H1 (cell line): ENCODE measurements around the gene RBM19. TPM values are rescaled to one million over a fixed set of nuclear protein-coding genes. Genes with fewer than 3 reads are reported as not detected.

Source experiments
- CTCF ChIA-PET: fragments of 300-600 bp; sonication (Branson Sonifier 250); formaldehyde crosslinking; loops from one replicate; lab custom pipeline; 2021; ENCODE audit not compliant: partially characterized antibody; lab: Charles Lee
- POLR2A ChIA-PET: fragments of 300-600 bp; sonication (Branson Sonifier 250); formaldehyde crosslinking; loops from one replicate; lab custom pipeline; 2021; ENCODE audit warnings: inconsistent platforms; ENCODE audit not compliant: partially characterized antibody; lab: Charles Lee
- DNase-seq, 2 experiments: peaks; one replicate each; pipeline versions ENCODE4 v3.0.0 to v3.0.0-alpha.2; 2010 to 2022; ENCODE audit warnings: low spot score in 2 of 2, low read depth in 1 of 2, mixed read lengths in 1 of 2
- FAIRE-seq: peaks from 2 replicates; lab custom pipeline; 2011; peaks lifted over from hg19 to GRCh38; lab: Jason Lieb, UNC
- H2AFZ ChIP-seq: 2 replicates; pipeline ENCODE4 v1.8.1; 2012; ENCODE audit warnings: low read length, inconsistent platforms
- H2AK5ac ChIP-seq: 2 replicates; pipeline ENCODE4 v1.6.1; 2013; ENCODE audit warnings: low read depth, low read length
- H2BK120ac ChIP-seq: replicated peaks from 2 replicates; pipeline ENCODE3; 2013; ENCODE audit warnings: low read depth, low read length, inconsistent platforms
- H2BK12ac ChIP-seq: 2 replicates; pipeline ENCODE4 v1.6.1; 2013; ENCODE audit warnings: low read depth, low read length
- H2BK15ac ChIP-seq: 2 replicates; pipeline ENCODE4 v1.6.1; 2013; ENCODE audit warnings: low read length
- H2BK20ac ChIP-seq: 2 replicates; pipeline ENCODE4 v1.6.1; 2013; ENCODE audit warnings: low read length
- H2BK5ac ChIP-seq: 2 replicates; pipeline ENCODE4 v1.6.1; 2013; ENCODE audit warnings: low read depth, low read length
- H3K14ac ChIP-seq: 2 replicates; pipeline ENCODE4 v1.6.1; 2013; ENCODE audit warnings: inconsistent platforms; ENCODE audit not compliant: insufficient read length
- H3K18ac ChIP-seq: 2 replicates; pipeline ENCODE4 v1.6.1; 2013; ENCODE audit warnings: low read length; ENCODE audit errors: extremely low read depth
- H3K23ac ChIP-seq: 2 replicates; pipeline ENCODE4 v1.6.1; 2013; ENCODE audit warnings: inconsistent platforms; ENCODE audit not compliant: insufficient read length
- H3K23me2 ChIP-seq: 2 replicates; pipeline ENCODE4 v1.6.1; 2013; ENCODE audit warnings: low read depth, low read length
- H3K27ac ChIP-seq: 2 replicates; pipeline ENCODE4 v1.6.1; 2011; ENCODE audit warnings: low read depth, low read length, inconsistent platforms
- H3K27me3 ChIP-seq, 4 experiments: replicated peaks in 1 of 4; 1 replicate in 1 of 4; 2 replicates in 3 of 4; pipeline versions ENCODE4 v1.6.1 to v1.8.1; 2011 to 2013; ENCODE audit warnings: low read length in 3 of 4, mild to moderate bottlenecking in 3 of 4, inconsistent platforms in 2 of 4, mixed read lengths in 2 of 4, moderate library complexity in 1 of 4; ENCODE audit not compliant: control insufficient read depth in 3 of 4, insufficient read depth in 3 of 4; ENCODE audit errors: extremely low read depth in 1 of 4
- H3K36me3 ChIP-seq, 4 experiments: 2 replicates each; pipeline versions ENCODE4 v1.6.1 to v1.8.1; 2011 to 2013; ENCODE audit warnings: mild to moderate bottlenecking in 4 of 4, low read length in 3 of 4, moderate library complexity in 2 of 4, control low read depth in 1 of 4, inconsistent platforms in 1 of 4; ENCODE audit not compliant: insufficient read depth in 4 of 4, control insufficient read depth in 2 of 4
- H3K4ac ChIP-seq: replicated peaks from 2 replicates; pipeline ENCODE3; 2013; ENCODE audit warnings: low read length, low read depth, mixed read lengths, inconsistent platforms; ENCODE audit not compliant: insufficient read length
- H3K4me1 ChIP-seq, 4 experiments: replicated peaks in 1 of 4; 1 replicate in 1 of 4; 2 replicates in 3 of 4; pipeline versions ENCODE4 v1.6.1 to v1.8.1; 2011 to 2013; ENCODE audit warnings: low read length in 3 of 4, inconsistent platforms in 2 of 4, mixed read lengths in 1 of 4; ENCODE audit not compliant: insufficient read depth in 4 of 4, control insufficient read depth in 3 of 4
- H3K4me2 ChIP-seq, 2 experiments: 2 replicates each; pipeline versions ENCODE4 v1.6.1 to v1.8.1; 2011 to 2013; ENCODE audit warnings: low read depth in 2 of 2, low read length in 2 of 2, control low read depth in 1 of 2, inconsistent platforms in 1 of 2, mild to moderate bottlenecking in 1 of 2; ENCODE audit not compliant: insufficient read depth in 1 of 2
- H3K4me3 ChIP-seq, 4 experiments: fragments of 200-600, 300-600 bp in 1 of 4; sonication (generic), shearing (Covaris generic), sonication (Bioruptor Twin) in 1 of 4; 2 replicates each; pipeline versions ENCODE4 v1.5.1 to v1.8.1; 2011 to 2016; ENCODE audit warnings: low read length in 4 of 4, low read depth in 3 of 4, control low read depth in 2 of 4, inconsistent platforms in 2 of 4, mild to moderate bottlenecking in 2 of 4, mixed read lengths in 1 of 4, moderate library complexity in 1 of 4; ENCODE audit not compliant: insufficient read depth in 2 of 4; ENCODE audit errors: extremely low read depth in 1 of 4
- H3K56ac ChIP-seq: replicated peaks from 2 replicates; pipeline ENCODE3; 2013; ENCODE audit warnings: low read depth, mild to moderate bottlenecking, mixed read lengths, low read length, inconsistent platforms; ENCODE audit not compliant: insufficient read length
- H3K79me1 ChIP-seq: 2 replicates; pipeline ENCODE4 v1.6.1; 2013; ENCODE audit warnings: low read depth, low read length, control low read depth
- H3K79me2 ChIP-seq, 2 experiments: 2 replicates each; pipeline versions ENCODE4 v1.6.1 to v1.8.1; 2012 to 2013; ENCODE audit warnings: low read length in 2 of 2, mild to moderate bottlenecking in 2 of 2, inconsistent platforms in 1 of 2; ENCODE audit not compliant: insufficient read depth in 2 of 2, control insufficient read depth in 1 of 2
- H3K9ac ChIP-seq, 4 experiments: replicated peaks in 1 of 4; 1 replicate in 1 of 4; 2 replicates in 3 of 4; pipeline versions ENCODE4 v1.6.1 to v1.8.1; 2011 to 2013; ENCODE audit warnings: low read depth in 3 of 4, low read length in 3 of 4, control low read depth in 2 of 4, mild to moderate bottlenecking in 2 of 4, moderate library complexity in 2 of 4, inconsistent platforms in 1 of 4; ENCODE audit errors: extremely low read depth in 1 of 4
- H3K9me3 ChIP-seq, 2 experiments: 2 replicates each; pipeline versions ENCODE4 v1.6.1 to v1.8.1; 2012 to 2013; ENCODE audit warnings: mild to moderate bottlenecking in 2 of 2, moderate library complexity in 2 of 2, control low read depth in 1 of 2, inconsistent platforms in 1 of 2, low read depth in 1 of 2, low read length in 1 of 2, mixed read lengths in 1 of 2; ENCODE audit not compliant: insufficient read depth in 2 of 2
- H4K20me1 ChIP-seq, 2 experiments: replicated peaks in 1 of 2; 2 replicates each; pipeline versions ENCODE3 to v1.8.1; 2011 to 2013; ENCODE audit warnings: inconsistent platforms in 2 of 2, low read length in 2 of 2, mild to moderate bottlenecking in 1 of 2; ENCODE audit not compliant: insufficient read depth in 2 of 2, control insufficient read depth in 1 of 2
- H4K5ac ChIP-seq: 2 replicates; pipeline ENCODE4 v1.6.1; 2013; ENCODE audit warnings: low read length, low read depth, mixed read lengths, inconsistent platforms; ENCODE audit not compliant: insufficient read length
- H4K8ac ChIP-seq: 2 replicates; pipeline ENCODE4 v1.8.0; 2013; ENCODE audit warnings: mild to moderate bottlenecking, moderate library complexity, low read length, inconsistent platforms; ENCODE audit not compliant: insufficient read depth; ENCODE audit errors: extremely low read depth
- H4K91ac ChIP-seq: replicated peaks from 2 replicates; pipeline ENCODE3; 2013; ENCODE audit warnings: low read length, mixed read lengths, inconsistent platforms; ENCODE audit not compliant: insufficient read length
- ATF2 ChIP-seq: IDR thresholded peaks from 2 replicates; pipeline ENCODE4 v1.6.1; 2012; ENCODE audit warnings: low read length, inconsistent platforms
- CBX8 ChIP-seq: fragments of 300-800, 300-1000 bp; sonication (generic); IDR thresholded peaks from 2 replicates; pipeline ENCODE4 v1.7.1; 2016; ENCODE audit warnings: low read depth, low read length, borderline replicate concordance
- CREB1 ChIP-seq: IDR thresholded peaks from 2 replicates; pipeline ENCODE4 v1.6.1; 2012; ENCODE audit warnings: inconsistent platforms
- EGR1 ChIP-seq: IDR thresholded peaks from 2 replicates; pipeline ENCODE4 v1.6.1; 2011; ENCODE audit warnings: low read depth, low read length, borderline replicate concordance
- FOSL1 ChIP-seq: IDR thresholded peaks from 2 replicates; pipeline ENCODE4 v1.6.1; 2011; ENCODE audit warnings: mild to moderate bottlenecking, low read depth, low read length, moderate library complexity; ENCODE audit not compliant: insufficient read depth
- JUN ChIP-seq: IDR thresholded peaks from 2 replicates; pipeline ENCODE4 v1.6.1; 2011; ENCODE audit warnings: low read depth, mild to moderate bottlenecking, improper control_type of control experiment, low read length
- JUND ChIP-seq: IDR thresholded peaks from 2 replicates; pipeline ENCODE4 v1.6.1; 2011; ENCODE audit warnings: mild to moderate bottlenecking, improper control_type of control experiment, low read length
- PHF8 ChIP-seq: fragments of 200-600 bp; sonication (generic); conservative IDR thresholded peaks from 2 replicates; pipeline ENCODE4 v1.7.1; 2012; ENCODE audit warnings: low read depth, mild to moderate bottlenecking, inconsistent platforms, low read length, moderate library complexity
- SP1 ChIP-seq: IDR thresholded peaks from 2 replicates; pipeline ENCODE4 v1.6.1; 2011; ENCODE audit warnings: low read depth, low read length
- SP2 ChIP-seq: IDR thresholded peaks from 2 replicates; pipeline ENCODE4 v1.6.1; 2012; ENCODE audit warnings: mild to moderate bottlenecking, low read length, inconsistent platforms
- SP4 ChIP-seq: IDR thresholded peaks from 2 replicates; pipeline ENCODE4 v1.6.1; 2012; ENCODE audit warnings: low read length, inconsistent platforms
- TCF12 ChIP-seq: IDR thresholded peaks from 2 replicates; pipeline ENCODE4 v1.6.1; 2011; ENCODE audit warnings: low read depth, mild to moderate bottlenecking, low read length
- WGBS, 2 experiments: shearing (Covaris generic) in 1 of 2; methylation state at CpG; one replicate each; pipeline versions ENCODE4 v1.1.6 to v1.1.7; 2013 to 2015; ENCODE audit warnings: low lambda C conversion rate in 2 of 2, mixed read lengths in 2 of 2, inconsistent platforms in 1 of 2, low coverage in 1 of 2, missing lambda C conversion rate in 1 of 2; ENCODE audit not compliant: insufficient replicate concordance in 2 of 2, insufficient coverage in 1 of 2, insufficient read length in 1 of 2; ENCODE audit errors: extremely low coverage in 1 of 2, missing lambda C conversion rate in 1 of 2; 5-methylcytosine and 5-hydroxymethylcytosine counted together
- polyA plus RNA-seq, 7 experiments: library from polyadenylated mRNA; depleted of rRNA in 3 of 7; stranded (reverse) in 5 of 7; unstranded in 2 of 7; fragments of >200 nt in 5 of 7; fragments of 200-250 nt in 2 of 7; gene quantifications; 1 replicate in 5 of 7; 2 replicates in 1 of 7; 4 replicates in 1 of 7; pipeline versions ENCODE4 v1.2.1 to v1.2.3, GENCODE V29; 2011 to 2013; ENCODE audit warnings: missing spikeins in 2 of 7, mixed read lengths in 2 of 7
- total RNA-seq: library from RNA; stranded (reverse); fragmentation: NEBNext Ultra II Directional; extraction: Animal tissue kit (Norgen Biotek cat#: 25700); gene quantifications from 2 replicates; pipeline ENCODE4 v1.2.1, GENCODE V29; 2021
- TF ChIP-seq, protein P1 (sequence below): IDR thresholded peaks from 2 replicates; pipeline ENCODE4 v1.6.1; 2011; ENCODE audit warnings: low read depth, mild to moderate bottlenecking, low read length; ENCODE audit not compliant: insufficient read depth

The RBM19 gene
- total and polyA plus RNA-seq, 2 of the 8 experiments (the other 6 are each of a cell fraction or from before 2014, with no cell fraction given) = 23.4 to 61.9 TPM

- no peak overlapping the region for H4K5ac ChIP-seq
- CTCF ChIA-PET = interaction anchor here (0.7 to 4.9 kb wide), 35 partner anchors 9 to 361 kb away, joined by 3 to 31 read pairs (median 4); no protein-coding TSS in a partner anchor
- no peak for DNase-seq
- no peak overlapping the region for H4K91ac ChIP-seq
- FAIRE-seq = no peak
- H3K79me1 ChIP-seq = no peaks in the 10 kb centered on the region
- H2BK5ac ChIP-seq = no peak overlapping the region
- H2AK5ac ChIP-seq = no peak overlapping the region
- H4K8ac ChIP-seq = no peak overlapping the region
- no peak overlapping the region for H2BK15ac ChIP-seq
- H3K4me2 ChIP-seq = no peak overlapping the region
- H3K4ac ChIP-seq = no peak overlapping the region
- H3K9ac ChIP-seq = no peak overlapping the region
- no peaks in the 10 kb centered on the region for H4K20me1 ChIP-seq
- H3K23ac ChIP-seq = no peak overlapping the region
- no peak overlapping the region for H3K56ac ChIP-seq
- H3K36me3 ChIP-seq = 0 out of 8 replicates have a peak, but pooled peaks cover 0 to 2% (median 0%) of the 10 kb centered on the region in 4 experiments
- H3K4me1 ChIP-seq = peaks cover 0 to 5% (median 4%) of the 10 kb centered on the region in 4 experiments; a peak in 5 of 7 replicates
- 84% methylated on average over 10 of the region's 10 CpGs; no CpG with 5 or more reads in 1 of the 2 experiments for WGBS, 2 experiments
- H3K79me2 ChIP-seq = no peaks in the 10 kb centered on the region
- no peak overlapping the region for H2BK12ac ChIP-seq
- no peak overlapping the region for H3K4me3 ChIP-seq
- no peak overlapping the region for H2AFZ ChIP-seq
- no peaks in the 10 kb centered on the region for H3K23me2 ChIP-seq
- POLR2A ChIA-PET = interaction anchor here (0.6 to 1.2 kb wide), 3 partner anchors 9 to 485 kb away, joined by 3 to 5 read pairs (median 4); no protein-coding TSS in a partner anchor
- H2BK120ac ChIP-seq = no peak overlapping the region
- H3K27me3 ChIP-seq = no peaks in the 10 kb centered on the region
- no peak overlapping the region for H2BK20ac ChIP-seq
- no peak overlapping the region for H3K14ac ChIP-seq
- no peaks in the 10 kb centered on the region for H3K9me3 ChIP-seq
- no peak overlapping the region for H3K27ac ChIP-seq
- H3K18ac ChIP-seq = no peak overlapping the region
- no peak for TF ChIP-seq EGR1
- TF ChIP-seq, protein P1, sequence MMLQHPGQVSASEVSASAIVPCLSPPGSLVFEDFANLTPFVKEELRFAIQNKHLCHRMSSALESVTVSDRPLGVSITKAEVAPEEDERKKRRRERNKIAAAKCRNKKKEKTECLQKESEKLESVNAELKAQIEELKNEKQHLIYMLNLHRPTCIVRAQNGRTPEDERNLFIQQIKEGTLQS = no peak
- no peak for TF ChIP-seq JUND
- TF ChIP-seq TCF12 = no peak
- TF ChIP-seq JUN = no peak
- TF ChIP-seq CREB1 = no peak
- TF ChIP-seq SP1 = no peak
- TF ChIP-seq CBX8 = no peak
- TF ChIP-seq SP2 = no peak
- no peak for TF ChIP-seq ATF2
- TF ChIP-seq FOSL1 = no peak
- no peak for TF ChIP-seq SP4
- no peak for TF ChIP-seq PHF8
Observed at GRCh38 chr12:113819495-113819894, 146.6 kb downstream of the RBM19 start.
